DMS79 (cell line): ENCODE measurements around the gene NMT1.

ENCODE experiments used
- DNase-seq: peaks from one replicate; lab custom pipeline; 2025; lab: John Stamatoyannopoulos, UW

The NMT1 gene

DNA sequence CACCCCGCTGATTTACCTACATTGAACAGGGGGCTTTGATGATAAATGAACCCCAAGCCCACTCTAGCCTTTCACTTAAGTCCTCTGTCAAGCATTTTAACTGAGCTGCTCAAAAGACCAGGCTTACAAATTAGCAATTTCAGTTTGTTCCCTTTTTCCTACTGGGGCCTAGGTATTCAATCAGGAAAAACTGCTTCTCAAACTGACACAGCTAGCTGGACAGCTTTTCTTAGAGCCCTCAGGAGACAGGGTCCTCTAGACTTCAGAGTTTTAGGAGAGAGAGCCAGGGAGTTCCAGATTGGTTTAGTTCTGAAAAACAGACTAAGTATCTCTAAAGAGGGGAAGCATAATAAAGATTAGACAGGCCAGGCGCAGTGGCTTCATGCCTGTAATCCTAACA, 94.4 kb downstream of the NMT1 start:
- no peak for DNase-seq

DNA sequence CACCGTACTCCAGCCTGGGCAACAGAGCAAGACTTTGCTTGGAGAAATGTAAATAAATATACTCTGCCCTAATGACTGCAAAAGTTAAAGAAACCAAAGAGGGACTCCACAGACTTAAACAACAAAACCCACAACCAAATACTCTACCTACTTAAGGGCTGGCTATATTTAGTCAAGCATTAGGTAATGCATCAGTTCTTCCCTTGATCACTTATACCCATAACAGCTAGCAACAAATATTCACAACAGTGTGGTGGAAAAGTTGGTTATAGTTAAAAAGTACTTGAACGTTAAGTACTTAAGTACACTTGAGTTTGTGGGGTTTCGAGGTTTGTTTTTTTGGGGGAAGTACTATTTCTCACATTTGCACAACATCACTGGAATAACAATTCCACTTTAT, 95.1 kb downstream of the NMT1 start:
- DNase-seq, result no peak
